ENCODE results near the gene CCR6. TPM values are rescaled to one million over a fixed set of nuclear protein-coding genes. Genes with fewer than 3 reads are reported as not detected.

The CCR6 gene
- total RNA-seq, 2 donors from 2014 or later: 0.49 to 0.53 TPM

- intact Hi-C loops (cut with DNase I): no loop called here
- H3K27me3 ChIP-seq: no peaks in the 10 kb centered on the region
- H3K9ac ChIP-seq (ENCODE audit: low read depth in 2 of 2, low read length in 2 of 2): no peak overlapping the region
- H3K36me3 ChIP-seq: no peaks in the 10 kb centered on the region
- no peaks in the 10 kb centered on the region for H3K9me3 ChIP-seq
- H3K4me3 ChIP-seq: no peak overlapping the region
- DNase-seq: no peak
- peak overlapping the region; percentile 22 for H3K27ac ChIP-seq
- no peaks in the 10 kb centered on the region for H3K4me1 ChIP-seq
- no peak for TF ChIP-seq CTCF (IDR thresholded peaks at IDR 0.05)
Measured at GRCh38 chr6:167094820-167095637, 27.9 kb upstream of the CCR6 start.

- H3K9me3 ChIP-seq: no peaks in the 10 kb centered on the region
- intact Hi-C loops (cut with DNase I): no loop called here
- no peak overlapping the region for H3K27ac ChIP-seq
- H3K4me3 ChIP-seq: no peak overlapping the region
- H3K27me3 ChIP-seq: no peaks in the 10 kb centered on the region
- no peak overlapping the region for H3K9ac ChIP-seq (ENCODE audit: low read depth in 2 of 2, low read length in 2 of 2)
- no peak for TF ChIP-seq CTCF (IDR thresholded peaks at IDR 0.05)
- H3K4me1 ChIP-seq: no peaks in the 10 kb centered on the region
- H3K36me3 ChIP-seq: no peaks in the 10 kb centered on the region
- no peak for DNase-seq
Measured at GRCh38 chr6:167095888-167096287, 27.0 kb upstream of the CCR6 start.

GRCh38 chr6:167096991-167097390, 25.9 kb upstream of the CCR6 start:
- Histone ChIP-seq H3K27me3 (no peaks in the 10 kb centered on the region), H3K9ac (ENCODE audit: low read depth in 2 of 2, low read length in 2 of 2) (no peak overlapping the region), H3K36me3 (no peaks in the 10 kb centered on the region), H3K9me3 (no peaks in the 10 kb centered on the region), H3K4me3 (no peak overlapping the region), H3K27ac (no peak overlapping the region), H3K4me1 (no peaks in the 10 kb centered on the region)
- no peak for TF ChIP-seq CTCF (IDR thresholded peaks at IDR 0.05)
- intact Hi-C loops (cut with DNase I): no loop called here
- DNase-seq: no peak

GRCh38 chr6:167097770-167098169, 25.1 kb upstream of the CCR6 start:
- Histone ChIP-seq H3K27ac (no peak overlapping the region), H3K36me3 (no peaks in the 10 kb centered on the region), H3K27me3 (no peaks in the 10 kb centered on the region), H3K9me3 (no peaks in the 10 kb centered on the region), H3K4me1 (no peaks in the 10 kb centered on the region), H3K9ac (ENCODE audit: low read depth in 2 of 2, low read length in 2 of 2) (no peak overlapping the region), H3K4me3 (no peak overlapping the region)
- intact Hi-C loops (cut with DNase I): no loop called here
- DNase-seq: no peak
- no peak for TF ChIP-seq CTCF (IDR thresholded peaks at IDR 0.05)

DNA sequence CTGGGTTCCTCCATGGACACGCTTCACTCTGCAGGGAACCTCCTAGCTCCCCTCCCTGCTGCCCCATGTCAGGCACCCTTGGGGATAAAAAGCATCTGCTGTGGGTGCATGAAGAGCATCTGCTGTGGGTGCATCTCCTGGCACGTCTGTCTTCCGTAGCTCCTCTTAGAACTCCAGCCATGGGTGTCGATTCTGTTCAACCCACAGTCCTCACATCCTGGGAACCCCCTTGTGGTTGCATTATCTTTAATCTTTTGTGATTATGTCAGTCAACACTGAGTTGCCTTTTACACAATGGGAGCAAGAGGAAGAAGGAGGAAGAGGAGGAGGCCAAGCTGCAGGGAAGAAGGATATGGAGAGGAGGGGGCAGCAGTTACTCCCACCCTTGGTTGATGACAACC, 24.1 kb upstream of the CCR6 start:
- TF ChIP-seq CTCF (IDR thresholded peaks at IDR 0.05): no peak
- H3K4me1 ChIP-seq: no peaks in the 10 kb centered on the region

More for the DNA sequence above, 24.1 kb upstream of the CCR6 start:
- Histone ChIP-seq H3K36me3 (no peaks in the 10 kb centered on the region), H3K4me3 (no peak overlapping the region), H3K9ac (ENCODE audit: low read depth in 2 of 2, low read length in 2 of 2) (no peak overlapping the region), H3K9me3 (no peaks in the 10 kb centered on the region), H3K27ac (no peak overlapping the region), H3K27me3 (no peaks in the 10 kb centered on the region)
- intact Hi-C loops (cut with DNase I): no loop called here
- DNase-seq: no peak
